NCI-H524 treated with DMSO at 0.1 percent for 48 hours (cell line): ENCODE results near the gene SLC5A6.

Experiments
- DNase-seq: peaks from one replicate; lab custom pipeline; 2025; lab: John Stamatoyannopoulos, UW

The SLC5A6 gene

DNA sequence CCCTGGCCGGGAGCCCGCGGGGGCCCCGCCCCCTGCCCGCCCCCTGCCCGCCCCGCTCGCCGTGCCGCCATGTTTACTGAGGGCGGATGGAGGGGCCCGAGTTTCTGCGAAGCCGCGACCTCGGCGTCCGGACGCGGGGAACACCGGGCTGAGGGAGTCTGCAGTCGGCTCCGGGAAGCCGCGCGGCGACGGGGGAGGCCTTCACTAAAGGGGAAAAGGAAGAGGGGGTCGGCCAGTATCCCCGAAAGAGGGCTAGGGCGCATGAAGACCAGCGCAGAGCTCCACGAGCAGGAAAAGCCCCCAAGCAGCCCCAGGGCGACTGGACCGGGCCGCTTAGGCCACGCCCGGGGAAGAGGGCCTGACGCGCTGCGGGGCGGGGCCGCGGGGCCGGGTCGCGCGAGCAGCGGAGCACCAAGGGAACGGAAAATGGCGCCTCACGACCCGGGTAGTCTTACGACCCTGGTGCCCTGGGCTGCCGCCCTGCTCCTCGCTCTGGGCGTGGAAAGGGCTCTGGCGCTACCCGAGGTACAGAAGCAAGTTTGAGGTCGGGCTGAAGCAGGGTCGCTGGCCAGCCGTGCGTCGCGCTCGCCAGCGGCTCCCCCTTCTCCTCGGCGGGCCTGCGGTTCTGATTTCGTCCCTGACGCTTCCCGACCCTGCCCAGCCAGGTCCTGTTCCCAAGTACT is at the start of gene SLC5A6, which contains the start of gene ATRAID:
Gene SLC5A6 (minus strand): TSS at position 326 of the 683 bp plus-strand sequence. CDS start 4,618 bp downstream, outside the sequence.
Gene ATRAID (plus strand): TSS at position 99 of the 683 bp plus-strand sequence. CDS start 328 bp downstream, at position 427.
- peak; percentile 29 for DNase-seq

DNA sequence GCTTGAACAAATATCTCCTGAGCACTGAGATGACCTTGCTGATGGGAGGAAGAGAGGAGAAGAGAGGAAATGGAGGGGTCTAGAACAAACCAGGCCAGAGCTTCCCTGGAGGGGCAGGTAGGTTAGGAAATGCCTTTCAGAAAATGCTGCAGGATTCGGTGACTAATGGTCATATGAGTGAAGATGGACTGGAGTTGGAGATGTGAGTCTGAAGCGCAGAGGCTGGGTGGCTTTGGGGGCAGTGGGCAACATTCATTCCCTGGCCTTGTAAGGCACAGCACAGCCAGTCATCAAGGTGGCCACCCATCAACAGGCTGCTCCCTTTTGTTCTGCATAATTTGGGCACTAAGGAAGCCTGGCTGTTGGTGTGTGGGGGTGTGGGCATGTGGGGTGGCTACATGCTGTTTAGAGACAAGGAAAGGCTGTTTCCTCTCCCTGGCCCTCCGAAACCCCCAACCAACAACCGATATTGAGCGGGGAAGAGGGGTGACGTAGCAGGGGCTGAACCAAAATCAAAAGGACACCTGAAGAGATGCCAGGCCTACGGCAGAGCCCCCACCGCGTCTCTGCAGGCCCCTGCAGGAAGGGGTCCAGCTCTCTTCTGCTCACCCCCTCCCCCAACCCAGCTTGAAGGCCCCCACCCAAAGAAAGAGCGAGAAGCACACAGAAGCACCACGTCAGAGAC is 49.3 kb upstream of the SLC5A6 start:
- no peak for DNase-seq

DNA sequence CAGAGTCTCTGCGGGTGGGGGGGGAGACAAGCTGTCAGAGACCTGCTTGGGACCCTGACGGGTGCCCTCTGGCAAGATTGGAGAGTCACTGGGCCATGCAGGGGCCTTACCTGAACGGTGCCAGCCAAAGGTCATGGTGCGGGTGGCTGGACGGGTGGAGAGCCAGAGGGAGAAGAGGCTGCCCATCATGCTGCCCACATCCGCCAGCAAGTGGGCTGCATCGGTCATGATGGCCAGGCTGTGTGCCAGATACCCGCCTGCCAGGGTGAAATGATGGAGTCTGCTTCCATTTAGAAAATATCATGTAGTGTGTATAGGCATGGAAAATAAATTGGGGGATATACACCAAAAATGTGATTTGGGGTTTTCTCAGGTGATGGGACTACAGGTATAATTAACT is 46.0 kb upstream of the SLC5A6 start:
- DNase-seq = no peak

DNA sequence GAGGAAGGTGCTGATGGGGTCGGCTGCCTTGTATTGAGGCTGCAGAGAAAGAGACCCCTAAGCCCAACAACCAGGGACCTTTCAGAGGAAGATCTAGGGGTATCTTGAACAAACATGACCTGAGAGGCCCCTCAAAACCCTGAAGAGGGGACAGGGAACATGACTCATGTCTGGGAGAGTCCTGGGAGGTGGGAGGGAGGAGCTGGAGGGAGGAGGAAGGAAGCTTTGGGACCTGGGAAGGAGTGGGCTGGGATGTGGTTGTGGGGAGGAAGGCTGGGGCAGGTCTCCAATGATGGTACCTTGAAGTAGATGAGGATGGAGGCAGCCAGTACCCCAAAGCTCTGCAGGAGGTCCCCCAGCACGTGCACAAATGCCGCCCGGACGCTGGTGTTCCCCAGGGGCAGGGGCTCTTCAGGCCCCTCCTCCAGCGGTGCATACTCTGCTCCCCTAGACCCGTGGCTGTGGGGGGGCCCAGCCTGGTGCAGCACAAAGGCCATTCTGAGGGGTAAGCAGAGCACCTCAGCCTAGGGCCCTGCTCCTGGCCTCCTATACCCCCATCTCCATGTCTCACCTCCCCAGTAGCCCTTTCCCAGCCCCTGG is 44.9 kb upstream of the SLC5A6 start:
- DNase-seq = no peak

DNA sequence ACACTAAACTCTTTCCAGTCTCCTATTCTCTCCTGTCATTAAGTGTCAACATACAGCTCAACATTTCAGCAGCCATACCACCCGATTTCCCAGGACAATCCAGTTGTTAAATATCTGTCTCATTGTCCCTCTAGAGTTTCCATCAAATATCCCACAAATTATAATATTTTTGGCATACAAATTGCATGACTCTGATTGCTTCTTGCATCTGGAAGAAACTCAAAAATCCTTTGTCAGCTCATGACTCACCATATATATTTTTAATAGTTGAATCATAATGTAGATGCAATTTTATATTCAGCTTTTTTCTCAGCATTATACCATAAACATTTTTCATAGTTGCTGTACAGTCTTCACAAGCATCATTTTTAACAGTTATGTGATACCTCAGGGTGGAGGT is 43.6 kb upstream of the SLC5A6 start:
- DNase-seq = no peak

DNA sequence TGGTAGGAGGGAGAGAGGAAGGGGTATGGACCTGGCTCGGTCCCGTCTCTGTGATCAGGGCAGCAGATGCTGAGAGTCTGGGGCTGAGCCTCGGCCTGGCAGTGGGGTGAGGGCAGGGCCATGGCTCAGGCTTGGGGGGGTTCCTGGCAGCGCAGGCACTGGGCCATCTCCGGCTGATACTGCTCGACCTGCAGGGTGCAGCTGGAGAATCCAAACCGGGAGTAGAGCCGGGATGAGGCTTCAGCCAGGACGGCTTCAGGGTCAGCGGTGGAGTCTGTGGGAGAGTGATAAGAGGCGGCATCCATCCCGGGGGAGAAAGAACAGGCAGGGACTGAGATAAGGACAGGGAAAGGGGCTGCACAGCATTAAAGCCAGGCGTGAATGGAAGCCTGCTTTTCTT is 43.1 kb upstream of the SLC5A6 start:
- DNase-seq = no peak

DNA sequence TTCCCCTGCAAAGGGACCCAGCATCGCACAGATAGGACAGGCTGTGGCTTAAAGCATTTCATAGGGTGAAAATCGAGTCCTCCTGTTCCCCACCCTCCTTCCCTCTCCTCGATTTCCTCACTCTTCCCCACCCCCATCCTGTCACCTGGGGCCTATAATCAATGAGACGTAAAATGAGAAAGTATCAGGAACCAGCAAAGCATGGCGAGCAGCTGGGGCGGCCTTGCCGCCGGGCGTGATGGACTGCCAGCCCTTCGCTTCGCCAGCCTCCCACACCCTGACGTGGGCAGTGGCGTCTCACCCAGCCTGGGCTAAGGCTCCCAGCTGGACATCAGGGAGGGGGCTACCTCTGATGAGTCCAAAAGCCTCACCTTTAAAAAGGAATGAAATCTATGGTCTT is 39.7 kb upstream of the SLC5A6 start:
- no peak for DNase-seq

DNA sequence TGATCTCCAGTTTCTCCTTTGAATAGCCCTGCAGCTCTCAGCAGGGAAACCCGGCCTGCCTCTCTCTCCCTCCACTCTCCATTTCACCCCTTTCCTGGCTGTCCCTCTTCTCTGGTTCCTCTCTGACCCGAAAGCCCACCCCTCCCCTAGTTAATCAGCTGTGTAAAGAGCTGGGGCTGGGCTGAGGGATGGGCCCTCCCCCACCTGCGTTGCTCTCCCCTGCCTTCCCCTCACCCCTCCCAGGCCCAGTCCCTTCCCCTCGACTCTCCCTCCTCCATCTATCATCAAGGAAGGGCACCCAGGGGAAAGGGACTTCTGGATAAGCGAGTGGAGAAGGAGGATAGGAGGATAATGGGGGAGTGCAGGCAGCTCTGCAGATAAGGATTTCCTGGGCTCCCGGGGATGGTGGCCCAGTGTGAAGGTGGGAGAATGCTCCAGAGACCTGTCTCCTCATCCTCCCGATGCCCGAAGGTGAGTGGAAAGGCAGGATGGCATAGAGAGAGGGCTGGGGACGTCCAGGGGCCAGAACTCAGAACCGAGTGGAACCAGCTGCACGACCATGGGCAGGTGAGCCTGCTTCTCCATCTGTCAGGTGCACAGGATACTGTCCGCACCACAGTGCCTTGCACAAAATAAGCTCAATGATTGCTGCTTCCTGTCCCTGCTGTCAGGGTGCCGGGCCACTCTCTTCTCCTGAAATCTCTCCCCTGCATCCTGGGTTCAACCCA is 38.7 kb upstream of the SLC5A6 start:
- no peak for DNase-seq

DNA sequence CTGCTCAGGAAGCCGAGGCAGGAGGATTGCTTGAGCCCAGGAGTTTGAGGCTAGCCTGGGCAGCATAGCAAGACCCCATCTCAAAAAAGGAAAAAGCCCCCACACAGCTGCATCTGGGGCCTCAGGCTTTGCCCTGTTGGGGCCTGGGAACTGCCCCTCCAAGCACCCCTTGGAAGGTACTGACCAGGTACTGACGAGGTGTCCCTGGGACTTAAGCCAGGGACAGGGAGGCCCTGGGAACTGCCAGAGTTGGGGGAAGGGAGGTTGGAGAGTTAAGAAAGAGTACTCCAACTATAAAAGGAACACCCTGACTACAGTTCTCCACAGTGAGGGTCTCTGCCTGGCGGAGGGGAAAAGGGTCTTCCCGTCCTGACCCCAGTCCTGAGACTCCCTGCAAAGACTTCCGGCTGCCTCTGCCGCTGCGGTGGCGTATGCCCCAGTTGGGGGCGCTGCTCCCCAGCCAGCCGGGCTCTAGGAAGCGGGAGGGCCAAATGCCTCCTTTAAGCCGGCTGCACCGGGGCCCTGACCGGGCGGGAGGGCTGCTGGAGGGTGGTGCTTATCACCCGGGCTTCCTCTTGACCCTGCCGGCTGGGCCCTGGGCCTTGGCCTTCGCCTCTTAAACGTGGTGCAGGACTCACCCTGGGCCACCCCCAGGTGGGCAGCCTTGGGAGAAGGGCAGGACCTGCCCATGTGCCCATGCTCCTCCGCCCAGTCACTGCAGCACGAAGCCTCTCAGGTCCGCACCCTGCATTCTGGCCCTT is 38.0 kb upstream of the SLC5A6 start:
- DNase-seq = no peak

DNA sequence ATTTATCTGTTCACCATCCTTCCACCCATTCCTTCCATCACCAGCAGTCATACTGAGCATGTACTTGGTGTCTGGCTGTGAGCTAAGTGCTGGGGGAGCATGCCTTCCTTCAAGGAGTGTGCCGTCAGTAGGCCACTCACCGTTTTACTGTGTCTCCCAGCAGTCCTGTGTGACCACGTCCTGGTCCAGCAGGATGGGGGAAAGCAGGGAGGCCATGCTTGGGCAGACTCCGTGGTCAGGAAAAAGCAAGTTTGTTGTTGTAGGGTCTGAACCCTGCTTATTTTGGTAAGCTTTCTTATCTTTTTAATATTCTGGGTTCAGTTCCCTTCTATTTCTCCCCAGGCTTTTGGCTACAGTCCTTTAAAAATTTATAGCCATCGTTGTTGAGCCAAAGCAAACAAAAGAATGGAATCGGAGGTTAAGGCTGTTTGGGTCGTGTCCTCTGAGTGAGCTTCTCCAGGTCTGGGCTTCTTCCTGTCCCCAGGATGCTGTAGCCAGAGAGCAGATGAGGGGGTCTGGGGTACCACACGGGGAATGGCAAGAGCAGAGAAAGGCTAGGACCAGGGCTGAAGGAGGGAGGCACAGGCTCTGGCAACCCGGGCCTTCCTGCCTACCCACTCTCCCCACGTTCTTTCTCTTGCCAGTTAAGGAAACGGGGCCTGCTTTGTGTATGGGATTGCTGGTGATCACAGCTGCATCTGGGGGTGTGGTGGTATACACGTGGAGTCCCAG is 37.3 kb upstream of the SLC5A6 start:
- no peak for DNase-seq

DNA sequence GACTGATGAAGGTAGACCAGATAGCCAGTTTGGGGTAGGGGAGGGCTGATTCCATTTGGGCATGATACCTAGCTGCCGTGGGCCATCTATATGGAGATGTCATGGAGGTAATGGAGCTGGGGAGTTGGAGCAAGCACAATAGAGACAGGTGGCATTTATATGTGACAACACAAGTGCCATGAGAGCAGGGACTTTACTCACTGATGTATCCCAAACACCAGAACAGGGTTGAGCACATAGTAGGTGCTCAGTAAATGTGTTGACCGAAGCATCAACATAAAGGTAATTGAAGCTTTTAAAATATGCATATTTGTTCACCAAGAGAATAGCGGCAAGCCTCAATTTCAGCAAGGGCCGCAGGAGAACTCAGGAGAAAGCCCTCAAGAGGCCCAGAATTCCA is 35.8 kb upstream of the SLC5A6 start:
- DNase-seq = no peak

DNA sequence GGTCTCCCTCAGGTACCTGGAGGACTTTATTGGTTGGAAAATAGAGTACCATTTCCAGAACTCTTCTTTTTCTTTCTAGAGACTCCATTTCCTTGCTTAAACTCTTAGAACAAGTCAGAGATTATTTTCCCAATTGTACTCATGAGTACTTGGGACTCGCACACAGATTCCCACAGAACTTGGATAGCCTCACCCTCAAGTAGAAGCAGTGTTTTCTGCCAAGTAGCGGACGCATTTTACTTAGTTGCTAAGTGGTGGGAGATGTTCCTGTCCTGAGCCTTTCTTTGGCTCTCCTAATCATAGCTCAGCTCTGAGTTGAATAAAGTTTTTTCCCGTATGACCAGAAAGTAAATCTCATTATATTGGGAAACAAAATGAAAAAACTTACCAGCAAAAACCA is 33.6 kb upstream of the SLC5A6 start:
- no peak for DNase-seq

DNA sequence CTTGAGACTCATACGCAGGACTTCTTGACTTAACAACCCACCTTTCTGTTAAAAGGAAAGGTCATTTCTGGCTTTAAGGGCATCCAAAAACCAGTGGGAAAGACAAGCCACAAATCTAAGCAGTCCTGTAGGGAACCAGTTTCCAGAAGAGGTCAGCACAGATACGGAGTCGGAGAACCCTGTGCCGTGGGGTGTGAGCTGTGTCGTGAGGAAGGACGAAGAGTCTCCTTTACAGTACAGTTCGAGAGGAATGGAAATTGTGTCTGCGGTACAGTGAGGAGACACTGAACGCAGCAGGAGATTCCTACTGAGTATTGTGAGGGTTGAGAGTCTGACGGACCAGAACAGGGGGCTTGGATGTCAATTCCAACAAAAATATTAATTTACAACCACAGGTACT is 33.0 kb upstream of the SLC5A6 start:
- no peak for DNase-seq

DNA sequence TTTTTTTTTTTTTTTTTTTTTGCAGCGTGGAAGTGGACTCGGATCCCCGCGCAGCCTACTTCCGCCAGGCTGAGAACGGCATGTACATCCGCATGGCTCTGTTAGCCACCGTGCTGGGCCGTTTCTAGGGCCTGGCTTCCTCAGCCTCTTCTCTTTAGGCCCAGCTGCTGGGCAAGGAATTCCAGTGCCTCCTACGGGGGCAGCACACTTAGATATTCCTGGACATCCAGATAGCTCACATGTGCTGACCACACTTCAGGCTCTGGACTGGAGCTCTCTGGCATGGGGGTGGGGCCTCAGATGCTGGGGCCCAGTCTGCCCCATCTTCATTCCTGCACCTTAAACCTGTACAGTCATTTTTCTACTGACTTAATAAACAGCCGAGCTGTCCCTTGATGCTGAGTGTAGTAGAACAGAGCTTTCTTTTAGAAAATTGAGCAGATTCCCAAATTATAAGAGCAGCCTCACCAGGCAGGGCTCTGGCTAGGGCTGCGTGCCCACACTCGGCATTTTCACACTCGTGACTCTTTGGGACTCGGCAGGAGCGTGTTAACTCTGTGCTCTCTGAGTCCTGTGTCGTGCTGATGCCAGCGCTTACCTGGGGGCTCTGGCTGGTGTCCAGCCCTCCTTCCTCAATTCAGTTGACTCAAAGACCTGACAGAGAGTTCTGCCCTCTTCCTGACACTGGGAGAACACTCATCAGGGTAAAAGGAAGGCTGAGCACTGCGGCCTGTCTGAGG is 31.5 kb upstream of the SLC5A6 start:
- DNase-seq = no peak

DNA sequence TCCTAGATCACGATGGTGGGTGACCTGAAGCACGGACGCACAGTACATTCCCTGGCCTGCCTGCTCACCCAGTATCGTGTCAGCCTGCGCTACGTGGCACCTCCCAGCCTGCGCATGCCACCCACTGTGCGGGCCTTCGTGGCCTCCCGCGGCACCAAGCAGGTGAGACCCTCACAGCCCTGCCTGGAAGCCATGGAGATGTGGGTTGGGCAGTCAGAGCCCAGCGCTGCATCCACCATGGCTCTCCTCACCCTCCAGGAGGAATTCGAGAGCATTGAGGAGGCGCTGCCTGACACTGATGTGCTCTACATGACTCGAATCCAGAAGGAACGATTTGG is 30.5 kb upstream of the SLC5A6 start:
- no peak for DNase-seq

DNA sequence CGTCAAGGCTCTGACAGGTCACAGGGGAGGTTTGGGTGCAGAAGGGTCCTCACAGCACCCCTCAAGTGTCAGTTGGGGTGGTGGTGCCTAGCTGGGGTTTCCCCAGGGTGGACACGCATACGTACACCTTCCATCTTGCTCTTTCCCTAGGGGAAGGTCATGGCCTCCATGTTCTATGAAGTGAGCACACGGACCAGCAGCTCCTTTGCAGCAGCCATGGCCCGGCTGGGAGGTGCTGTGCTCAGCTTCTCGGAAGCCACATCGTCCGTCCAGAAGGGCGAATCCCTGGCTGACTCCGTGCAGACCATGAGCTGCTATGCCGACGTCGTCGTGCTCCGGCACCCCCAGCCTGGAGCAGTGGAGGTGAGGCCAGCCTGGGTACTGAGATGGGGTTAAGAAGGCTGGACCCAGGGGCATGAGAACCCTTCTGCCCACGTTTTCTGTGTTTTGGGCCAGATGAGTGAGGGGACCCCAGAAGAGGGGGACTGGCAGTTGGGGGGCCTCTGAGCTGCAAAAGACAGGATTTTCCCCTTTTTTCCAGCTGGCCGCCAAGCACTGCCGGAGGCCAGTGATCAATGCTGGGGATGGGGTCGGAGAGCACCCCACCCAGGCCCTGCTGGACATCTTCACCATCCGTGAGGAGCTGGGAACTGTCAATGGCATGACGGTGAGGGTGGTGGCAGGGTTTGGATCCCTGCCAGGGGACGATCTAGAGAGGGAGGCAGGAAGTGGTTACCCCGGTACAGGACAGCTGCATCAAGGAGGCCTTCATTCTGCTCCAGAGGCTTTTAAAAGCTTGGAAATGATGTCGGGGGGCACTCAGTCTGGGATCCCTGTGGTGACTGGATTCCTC is 29.9 kb upstream of the SLC5A6 start:
- DNase-seq = no peak

DNA sequence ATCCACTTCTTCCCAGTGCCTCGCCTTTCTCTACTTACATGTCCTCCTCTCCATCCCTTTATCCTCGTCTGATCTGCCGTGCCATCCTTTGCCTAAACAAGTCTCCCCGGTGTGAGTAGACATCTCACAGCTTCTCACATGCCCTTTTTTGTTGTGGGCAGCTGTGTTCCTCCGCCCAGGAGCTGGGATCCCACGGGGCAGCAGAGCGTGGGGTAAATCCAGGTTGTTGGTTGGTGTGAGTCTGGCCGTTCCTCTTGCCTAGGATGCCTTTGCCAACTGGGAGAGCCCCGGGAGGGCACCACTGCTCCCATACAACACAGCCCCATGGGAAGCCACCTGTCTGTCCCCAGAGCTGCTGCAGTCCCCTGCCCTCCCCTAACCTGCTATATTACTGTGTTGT is 28.3 kb upstream of the SLC5A6 start:
- DNase-seq = no peak

DNA sequence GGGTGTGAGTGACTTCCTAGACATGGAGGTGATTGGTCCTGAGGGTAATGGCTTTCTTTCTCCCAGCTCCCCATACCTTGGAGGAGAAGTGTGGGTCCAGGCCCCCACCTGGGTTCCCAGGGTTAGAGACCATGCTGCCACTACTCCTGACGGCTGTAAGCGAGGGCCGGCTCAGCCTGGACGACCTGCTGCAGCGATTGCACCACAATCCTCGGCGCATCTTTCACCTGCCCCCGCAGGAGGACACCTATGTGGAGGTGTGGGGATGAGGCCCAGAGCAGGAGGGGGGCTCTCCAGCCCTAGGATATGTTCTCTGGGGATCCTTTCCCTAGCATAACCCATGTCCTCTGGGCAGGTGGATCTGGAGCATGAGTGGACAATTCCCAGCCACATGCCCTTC is 26.9 kb upstream of the SLC5A6 start:
- no peak for DNase-seq

DNA sequence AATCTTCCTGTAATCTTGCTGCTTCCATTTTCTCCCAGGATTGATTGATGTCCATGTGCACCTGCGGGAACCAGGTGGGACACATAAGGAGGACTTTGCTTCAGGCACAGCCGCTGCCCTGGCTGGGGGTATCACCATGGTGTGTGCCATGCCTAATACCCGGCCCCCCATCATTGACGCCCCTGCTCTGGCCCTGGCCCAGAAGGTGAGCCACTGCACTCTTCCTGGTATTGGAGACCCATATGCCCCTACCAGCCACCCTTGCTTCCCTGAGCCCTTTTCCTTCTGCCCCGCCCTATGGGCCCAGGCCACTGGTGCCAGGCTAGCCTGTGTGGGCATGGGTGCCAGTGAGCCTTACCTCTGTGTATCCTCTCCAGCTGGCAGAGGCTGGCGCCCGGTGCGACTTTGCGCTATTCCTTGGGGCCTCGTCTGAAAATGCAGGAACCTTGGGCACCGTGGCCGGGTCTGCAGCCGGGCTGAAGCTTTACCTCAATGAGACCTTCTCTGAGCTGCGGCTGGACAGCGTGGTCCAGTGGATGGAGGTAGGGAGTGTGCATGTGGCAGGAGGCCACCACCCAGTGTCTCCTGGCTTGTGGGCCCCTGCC is 25.4 kb upstream of the SLC5A6 start:
- no peak for DNase-seq
